Measurements from ENCODE around the gene PMFBP1. TPM values are rescaled to one million over a fixed set of nuclear protein-coding genes. Genes with fewer than 3 reads are reported as not detected.
A peak's percentile ranks its signal among the peaks of the same experiment; 100 is the strongest.

Gene PMFBP1
- total RNA-seq, 2 donors from 2014 or later: 2.0 to 4.4 TPM

- Histone ChIP-seq H3K9me3 (no peaks in the 10 kb centered on the region), H3K4me3 (no peak overlapping the region), H3K27ac (no peak overlapping the region), H3K4me1 (peaks cover 25% of the 10 kb centered on the region), H3K36me3 (replicated peaks in 1 of 2; ENCODE audit: insufficient read depth in 1 of 2, low read depth in 2 of 2) (no peaks in the 10 kb centered on the region), H3K27me3 (no peaks in the 10 kb centered on the region)
- 83 to 87% methylated on average over 3 of the region's 3 CpGs for WGBS, 2 donors
- DNase-seq (no peak), ATAC-seq (no peak)
- TF ChIP-seq, protein P1, sequence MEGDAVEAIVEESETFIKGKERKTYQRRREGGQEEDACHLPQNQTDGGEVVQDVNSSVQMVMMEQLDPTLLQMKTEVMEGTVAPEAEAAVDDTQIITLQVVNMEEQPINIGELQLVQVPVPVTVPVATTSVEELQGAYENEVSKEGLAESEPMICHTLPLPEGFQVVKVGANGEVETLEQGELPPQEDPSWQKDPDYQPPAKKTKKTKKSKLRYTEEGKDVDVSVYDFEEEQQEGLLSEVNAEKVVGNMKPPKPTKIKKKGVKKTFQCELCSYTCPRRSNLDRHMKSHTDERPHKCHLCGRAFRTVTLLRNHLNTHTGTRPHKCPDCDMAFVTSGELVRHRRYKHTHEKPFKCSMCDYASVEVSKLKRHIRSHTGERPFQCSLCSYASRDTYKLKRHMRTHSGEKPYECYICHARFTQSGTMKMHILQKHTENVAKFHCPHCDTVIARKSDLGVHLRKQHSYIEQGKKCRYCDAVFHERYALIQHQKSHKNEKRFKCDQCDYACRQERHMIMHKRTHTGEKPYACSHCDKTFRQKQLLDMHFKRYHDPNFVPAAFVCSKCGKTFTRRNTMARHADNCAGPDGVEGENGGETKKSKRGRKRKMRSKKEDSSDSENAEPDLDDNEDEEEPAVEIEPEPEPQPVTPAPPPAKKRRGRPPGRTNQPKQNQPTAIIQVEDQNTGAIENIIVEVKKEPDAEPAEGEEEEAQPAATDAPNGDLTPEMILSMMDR (IDR thresholded peaks at IDR 0.05): no peak
- TF ChIP-seq POLR2A (IDR thresholded peaks at IDR 0.05): no peak
- intact Hi-C loops (cut with DNase I): no loop called here
Observed at GRCh38 chr16:72206299-72206698, 34.3 kb upstream of the PMFBP1 start.

- Histone ChIP-seq H3K27ac (peak overlapping the region in 3 of 4 donors; percentile 45 to 86 (median 51)), H3K4me3 (no peak overlapping the region), H3K4me1 (peaks cover 25% of the 10 kb centered on the region), H3K9me3 (no peaks in the 10 kb centered on the region), H3K27me3 (no peaks in the 10 kb centered on the region), H3K36me3 (replicated peaks in 1 of 2; ENCODE audit: insufficient read depth in 1 of 2, low read depth in 2 of 2) (no peaks in the 10 kb centered on the region)
- ATAC-seq (no peak), DNase-seq (peak in 1 of 4 donors; percentile 62)
- TF ChIP-seq, protein P1 (IDR thresholded peaks at IDR 0.05): no peak
- TF ChIP-seq POLR2A (IDR thresholded peaks at IDR 0.05): no peak
- intact Hi-C loops (cut with DNase I): no loop called here
- 69 to 86% methylated on average over 6 of the region's 6 CpGs for WGBS, 2 donors
Observed at GRCh38 chr16:72203401-72203800, 31.4 kb upstream of the PMFBP1 start.

DNA sequence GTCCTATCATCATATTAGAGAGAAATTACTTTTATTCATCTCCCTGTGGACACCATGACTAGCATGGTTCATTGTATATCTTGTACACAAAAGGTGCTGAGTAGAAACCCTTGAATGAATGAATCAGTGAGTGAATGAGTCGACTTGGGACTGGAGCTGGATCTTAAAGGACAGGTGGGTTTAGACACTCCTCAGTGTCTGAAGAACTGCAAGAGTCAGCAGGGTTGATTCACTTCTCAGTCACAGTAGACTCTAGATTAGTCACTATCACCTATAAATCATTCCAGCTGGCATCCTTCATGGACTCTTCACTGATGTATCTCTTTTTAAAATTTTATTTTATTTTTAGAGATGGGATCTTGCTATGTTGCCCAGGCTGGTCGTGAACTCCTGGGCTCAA lies 30.1 kb upstream of the PMFBP1 start:
- TF ChIP-seq, protein P1 (IDR thresholded peaks at IDR 0.05): no peak
- no peak for TF ChIP-seq POLR2A (IDR thresholded peaks at IDR 0.05)
- intact Hi-C loops (cut with DNase I): no loop called here
- no peaks in the 10 kb centered on the region for H3K27me3 ChIP-seq
- ATAC-seq (no peak), DNase-seq (no peak)
- 72 to 73% methylated on average over 2 of the region's 2 CpGs for whole genome bisulfite sequencing, 2 donors
- H3K4me1 ChIP-seq: peaks cover 25% of the 10 kb centered on the region
- peak overlapping the region in 3 of 4 donors; percentile 45 to 86 (median 51) for H3K27ac ChIP-seq
- H3K4me3 ChIP-seq: no peak overlapping the region
- H3K9me3 ChIP-seq: no peaks in the 10 kb centered on the region
- no peaks in the 10 kb centered on the region for H3K36me3 ChIP-seq (replicated peaks in 1 of 2; ENCODE audit: insufficient read depth in 1 of 2, low read depth in 2 of 2)

DNA sequence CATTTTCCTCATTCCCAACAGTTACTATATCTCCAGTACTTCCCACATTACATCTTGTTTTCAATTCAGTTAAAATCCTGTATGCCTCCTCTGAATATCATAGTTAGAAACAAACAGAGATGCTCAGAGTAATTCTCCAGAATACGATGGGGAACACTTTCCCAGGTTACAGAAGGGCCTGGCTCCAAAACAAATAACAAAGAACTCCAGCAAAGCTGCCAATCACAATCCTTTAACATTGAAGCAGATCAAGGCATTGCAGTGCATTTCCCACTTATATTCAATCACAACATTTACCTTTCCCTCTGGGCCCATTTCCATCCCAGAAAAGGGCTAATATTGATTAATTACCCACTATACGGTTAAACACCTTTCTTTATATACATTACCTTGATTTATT lies 29.4 kb upstream of the PMFBP1 start:
- no peak overlapping the region for H3K27ac ChIP-seq
- no peak for ATAC-seq
- intact Hi-C loops (cut with DNase I): no loop called here

More for the DNA sequence above, 29.4 kb upstream of the PMFBP1 start:
- no peak for DNase-seq
- no peak for TF ChIP-seq POLR2A (IDR thresholded peaks at IDR 0.05)
- TF ChIP-seq, protein P1 (IDR thresholded peaks at IDR 0.05): no peak
- H3K27me3 ChIP-seq: no peaks in the 10 kb centered on the region
- no peaks in the 10 kb centered on the region for H3K9me3 ChIP-seq
- H3K4me3 ChIP-seq: no peak overlapping the region
- peaks cover 25% of the 10 kb centered on the region for H3K4me1 ChIP-seq
- H3K36me3 ChIP-seq (replicated peaks in 1 of 2; ENCODE audit: insufficient read depth in 1 of 2, low read depth in 2 of 2): no peaks in the 10 kb centered on the region
- 31 to 37% methylated on average over 2 of the region's 2 CpGs for WGBS, 2 donors
